Activated CD4-positive, alpha-beta memory T cell treated with anti-CD3 and anti-CD28 coated beads, Interleukin-2, amount 10 ng/mL, durations not matched to agents 7 days and 5 days (primary cell): ENCODE data around the gene DCAF7. TPM values are rescaled to one million over a fixed set of nuclear protein-coding genes. Genes with fewer than 3 reads are reported as not detected.

ENCODE experiments used
- CTCF ChIA-PET: fragments of 350-600 bp; sonication (Branson Sonifier 250); formaldehyde crosslinking; loops from one replicate; lab custom pipeline; 2021; ENCODE audit warnings: antibody characterized with exemption, inconsistent platforms; lab: Charles Lee
- POLR2A ChIA-PET: fragments of 350-600 bp; sonication (Branson Sonifier 250); formaldehyde crosslinking; loops from one replicate; lab custom pipeline; 2021; ENCODE audit warnings: antibody characterized with exemption; lab: Charles Lee
- DNase-seq: peaks from one replicate; pipeline ENCODE4 v3.0.0-alpha.2; 2020
- H3K27ac Mint-ChIP-seq: one replicate; pipeline ENCODE4 v1.8.0; 2021; ENCODE audit warnings: mild to moderate bottlenecking, mixed read lengths
- H3K27me3 Mint-ChIP-seq: one replicate; pipeline ENCODE4 v1.8.0; 2021; ENCODE audit warnings: mixed read lengths
- H3K36me3 Mint-ChIP-seq: one replicate; pipeline ENCODE4 v1.8.0; 2021; ENCODE audit warnings: low read depth, mixed read lengths
- H3K4me1 Mint-ChIP-seq: one replicate; pipeline ENCODE4 v1.8.0; 2021; ENCODE audit warnings: mixed read lengths
- H3K4me3 Mint-ChIP-seq: one replicate; pipeline ENCODE4 v1.8.0; 2021; ENCODE audit warnings: mild to moderate bottlenecking, mixed read lengths
- H3K9me3 Mint-ChIP-seq: one replicate; pipeline ENCODE4 v1.8.0; 2021; ENCODE audit warnings: mixed read lengths
- total RNA-seq, 2 experiments: library from RNA; stranded (reverse); gene quantifications; one replicate each; pipeline ENCODE4 v1.2.3, GENCODE V29; 2021

The DCAF7 gene
- total RNA-seq, 2 experiments from 2014 or later, result 138 to 139 TPM

DNA sequence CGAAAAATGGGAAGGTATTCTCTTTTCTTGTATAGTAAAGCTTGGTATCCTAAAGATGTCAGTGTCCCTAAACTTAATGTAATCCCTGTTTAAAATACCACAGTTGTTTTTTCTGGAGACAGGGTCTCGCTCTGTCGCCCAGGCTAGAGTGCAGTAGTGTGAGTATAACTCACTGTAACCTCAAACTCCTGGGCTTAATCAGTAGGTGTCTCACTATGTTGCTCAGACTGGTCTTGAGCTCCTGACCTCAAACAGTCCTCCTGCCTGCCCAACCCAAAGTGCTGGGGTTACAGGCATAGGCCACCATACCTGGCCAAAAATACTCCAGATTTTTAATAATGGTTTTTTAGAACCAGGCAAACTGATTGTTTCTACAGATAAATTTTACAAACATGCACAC, 8.2 kb downstream of the DCAF7 start:
- DNase-seq, result no peak
- Mint-ChIP-seq H3K4me3 (no peak overlapping the region), H3K27me3 (no peaks in the 10 kb centered on the region), H3K36me3 (peaks cover 33% of the 10 kb centered on the region), H3K9me3 (no peaks in the 10 kb centered on the region), H3K4me1 (peaks cover 43% of the 10 kb centered on the region), H3K27ac (no peak overlapping the region)
- ChIA-PET POLR2A (no interaction called here), CTCF (interaction anchor here (0.7 kb wide), 1 partner anchor 9 kb away, joined by 3 read pairs; no protein-coding TSS in a partner anchor)

DNA sequence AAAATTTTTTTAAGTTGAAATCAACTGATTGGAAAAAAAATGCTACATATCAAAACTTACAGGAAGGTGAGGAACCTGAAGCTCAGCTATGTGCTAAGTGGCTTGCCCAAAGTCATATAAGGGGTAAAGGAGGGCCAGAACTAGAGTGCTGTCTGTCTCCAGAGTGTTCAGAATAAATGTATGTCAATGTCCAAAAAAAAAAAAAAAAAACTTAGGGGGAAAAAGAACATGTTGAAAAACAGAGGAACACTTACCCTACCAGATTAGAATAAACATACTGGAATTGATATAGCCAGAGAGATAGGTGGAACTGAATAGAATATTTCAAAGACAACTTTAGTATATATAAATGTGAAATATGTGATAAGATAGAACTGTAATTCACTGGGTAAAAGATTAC, 11.5 kb downstream of the DCAF7 start:
- Mint-ChIP-seq H3K4me3 (no peak overlapping the region), H3K9me3 (no peaks in the 10 kb centered on the region), H3K27ac (no peak overlapping the region), H3K27me3 (no peaks in the 10 kb centered on the region), H3K36me3 (peaks cover 8% of the 10 kb centered on the region), H3K4me1 (peaks cover 24% of the 10 kb centered on the region)
- no peak for DNase-seq
- ChIA-PET POLR2A (no interaction called here), CTCF (interaction anchor here (0.7 kb wide), 1 partner anchor 359 kb away, joined by 3 read pairs; no protein-coding TSS in a partner anchor)

DNA sequence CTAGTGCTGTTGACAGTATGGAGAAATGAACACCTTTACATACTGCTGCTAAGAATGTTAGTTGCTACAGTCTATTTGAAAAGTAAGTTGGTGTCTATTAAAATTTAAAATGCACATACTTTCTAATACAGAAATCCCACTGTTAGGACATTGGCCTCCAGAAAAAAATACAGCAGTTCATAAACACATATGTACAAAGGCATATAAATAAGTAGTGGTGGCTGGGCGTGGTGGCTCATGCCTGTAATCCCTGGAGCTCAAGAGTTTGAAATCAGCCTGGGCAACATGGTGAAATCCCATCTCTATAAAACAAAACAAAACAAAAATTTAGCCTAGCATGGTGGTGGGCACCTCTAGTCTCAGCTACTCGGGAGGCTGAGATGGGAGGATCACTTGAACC, 13.1 kb downstream of the DCAF7 start:
- no peak overlapping the region for H3K4me3 Mint-ChIP-seq
- no peaks in the 10 kb centered on the region for H3K27me3 Mint-ChIP-seq

GRCh38 chr17:63564562-63564961, 14.3 kb downstream of the DCAF7 start:
- H3K4me1 Mint-ChIP-seq, result peaks cover 14% of the 10 kb centered on the region

More for the DNA sequence above, 13.1 kb downstream of the DCAF7 start:
- peaks cover 14% of the 10 kb centered on the region for H3K4me1 Mint-ChIP-seq
- no peaks in the 10 kb centered on the region for H3K9me3 Mint-ChIP-seq
- ChIA-PET CTCF (no interaction called here), POLR2A (no interaction called here)
- H3K27ac Mint-ChIP-seq, result no peak overlapping the region
- DNase-seq, result no peak
- no peaks in the 10 kb centered on the region for H3K36me3 Mint-ChIP-seq

DNA sequence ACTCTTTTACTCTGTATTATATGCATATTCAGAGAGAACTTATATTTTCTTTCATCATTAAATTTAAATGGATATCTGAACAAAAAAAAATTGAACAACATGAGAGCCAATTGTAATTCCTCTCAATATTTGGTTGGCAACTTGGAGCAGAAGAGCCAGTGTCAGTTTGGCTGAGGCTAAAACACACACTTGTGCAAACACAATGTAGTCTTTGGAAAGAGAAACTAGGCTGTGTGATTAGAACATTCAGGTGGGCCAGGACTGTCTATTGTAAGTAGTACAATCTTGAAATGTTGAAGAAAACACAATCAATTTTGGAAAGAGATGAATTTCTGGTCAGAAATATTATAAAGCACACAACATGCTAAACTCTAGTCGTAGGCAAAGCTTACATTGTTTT, 17.0 kb downstream of the DCAF7 start:
- H3K9me3 Mint-ChIP-seq, result no peaks in the 10 kb centered on the region
- peaks cover 26% of the 10 kb centered on the region for H3K4me1 Mint-ChIP-seq
- ChIA-PET POLR2A (no interaction called here), CTCF (no interaction called here)
- H3K36me3 Mint-ChIP-seq, result no peaks in the 10 kb centered on the region
- DNase-seq, result no peak
- H3K27ac Mint-ChIP-seq, result no peak overlapping the region
- H3K4me3 Mint-ChIP-seq, result no peak overlapping the region
- H3K27me3 Mint-ChIP-seq, result no peaks in the 10 kb centered on the region

More at GRCh38 chr17:63564562-63564961, 14.3 kb downstream of the DCAF7 start:
- POLR2A ChIA-PET, result interaction anchor here (0.9 kb wide), 1 partner anchor 47 kb away, joined by 3 read pairs; no protein-coding TSS in a partner anchor
- DNase-seq, result no peak
- H3K27ac Mint-ChIP-seq, result no peak overlapping the region
- CTCF ChIA-PET, result interaction anchor here (1.3 kb wide), 1 partner anchor 47 kb away, joined by 3 read pairs; no protein-coding TSS in a partner anchor
- H3K4me3 Mint-ChIP-seq, result no peak overlapping the region
- no peaks in the 10 kb centered on the region for H3K27me3 Mint-ChIP-seq
- no peaks in the 10 kb centered on the region for H3K9me3 Mint-ChIP-seq
- H3K36me3 Mint-ChIP-seq, result no peaks in the 10 kb centered on the region

GRCh38 chr17:63568563-63568962, 18.3 kb downstream of the DCAF7 start:
- POLR2A ChIA-PET, result interaction anchor here (2.0 kb wide), 1 partner anchor 17 kb away, joined by 8 read pairs; no protein-coding TSS in a partner anchor
- no peaks in the 10 kb centered on the region for H3K9me3 Mint-ChIP-seq
- H3K27ac Mint-ChIP-seq, result no peak overlapping the region

GRCh38 chr17:63571632-63572310, 21.5 kb downstream of the DCAF7 start:
- no peak for DNase-seq
- Mint-ChIP-seq H3K4me3 (no peak overlapping the region), H3K36me3 (peaks cover 5% of the 10 kb centered on the region), H3K4me1 (peaks cover 18% of the 10 kb centered on the region), H3K27ac (no peak overlapping the region), H3K27me3 (no peaks in the 10 kb centered on the region), H3K9me3 (no peaks in the 10 kb centered on the region)
- ChIA-PET CTCF (interaction anchor here (0.9 to 2.0 kb wide), 3 partner anchors 20 to 46 kb away, joined by 3 to 4 read pairs (median 3); no protein-coding TSS in a partner anchor), POLR2A (interaction anchor here (0.9 kb wide), 1 partner anchor 25 kb away, joined by 3 read pairs; no protein-coding TSS in a partner anchor)

More at GRCh38 chr17:63568563-63568962, 18.3 kb downstream of the DCAF7 start:
- Mint-ChIP-seq H3K36me3 (no peaks in the 10 kb centered on the region), H3K4me3 (no peak overlapping the region), H3K27me3 (no peaks in the 10 kb centered on the region), H3K4me1 (peaks cover 22% of the 10 kb centered on the region)
- no peak for DNase-seq
- CTCF ChIA-PET, result no interaction called here

DNA sequence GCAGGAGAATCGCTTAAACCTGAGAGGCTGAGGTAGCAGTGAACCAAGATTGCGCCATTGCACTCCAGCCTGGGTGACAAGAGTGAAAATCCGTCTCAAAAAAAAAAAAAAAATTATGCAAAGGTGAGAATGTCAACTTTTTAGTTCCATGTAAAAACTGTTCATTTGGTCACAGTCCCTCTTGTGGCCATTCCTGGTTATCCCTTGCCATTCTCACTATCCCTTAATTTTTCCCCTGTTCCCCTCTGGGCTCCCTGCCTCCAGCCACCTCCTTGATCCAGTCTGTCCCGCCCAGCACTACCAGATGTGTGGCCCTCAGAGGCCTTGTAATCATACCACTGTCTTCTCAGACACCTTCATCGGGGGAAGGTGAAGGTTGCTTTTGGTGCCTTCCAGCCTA, 23.4 kb downstream of the DCAF7 start:
- Mint-ChIP-seq H3K4me1 (peaks cover 21% of the 10 kb centered on the region), H3K36me3 (peaks cover 5% of the 10 kb centered on the region), H3K27ac (no peak overlapping the region), H3K27me3 (no peaks in the 10 kb centered on the region), H3K9me3 (no peaks in the 10 kb centered on the region), H3K4me3 (no peak overlapping the region)
- CTCF ChIA-PET, result no interaction called here
- DNase-seq, result no peak
- POLR2A ChIA-PET, result no interaction called here

- peaks cover 3% of the 10 kb centered on the region for H3K4me1 Mint-ChIP-seq
- POLR2A ChIA-PET, result interaction anchor here (1.1 kb wide), 1 partner anchor 28 kb away, joined by 3 read pairs; the partner anchor contains the start of gene DCAF7
- H3K9me3 Mint-ChIP-seq, result no peaks in the 10 kb centered on the region
- CTCF ChIA-PET, result interaction anchor here (1.7 kb wide), 1 partner anchor 34 kb away, joined by 5 read pairs; no protein-coding TSS in a partner anchor
- peaks cover 43% of the 10 kb centered on the region for H3K36me3 Mint-ChIP-seq
- no peak overlapping the region for H3K27ac Mint-ChIP-seq
- no peak overlapping the region for H3K4me3 Mint-ChIP-seq
- no peaks in the 10 kb centered on the region for H3K27me3 Mint-ChIP-seq
- no peak for DNase-seq
Measured at GRCh38 chr17:63578027-63578768, 27.9 kb downstream of the DCAF7 start.

DNA sequence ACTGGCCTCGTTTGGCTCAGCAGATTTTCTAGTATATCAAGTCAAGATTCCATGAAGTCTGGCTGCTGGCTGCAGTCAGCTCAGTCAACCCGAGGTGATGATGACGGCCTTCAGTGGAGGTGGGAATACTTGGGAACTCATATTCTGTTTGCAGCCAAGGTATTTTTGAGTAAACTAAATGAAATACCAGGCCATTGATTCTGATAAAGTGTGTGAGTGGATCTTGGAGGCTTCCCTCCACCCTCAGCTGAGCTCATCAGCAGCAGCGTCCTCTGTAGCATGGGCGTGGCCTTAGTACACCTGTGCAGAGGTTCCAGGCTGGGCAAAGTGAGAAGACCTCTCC, 28.5 kb downstream of the DCAF7 start:
- Mint-ChIP-seq H3K27me3 (no peaks in the 10 kb centered on the region), H3K4me3 (no peak overlapping the region), H3K36me3 (peaks cover 48% of the 10 kb centered on the region), H3K9me3 (no peaks in the 10 kb centered on the region), H3K4me1 (peaks cover 3% of the 10 kb centered on the region), H3K27ac (no peak overlapping the region)
- POLR2A ChIA-PET, result interaction anchor here (1.1 kb wide), 1 partner anchor 28 kb away, joined by 3 read pairs; the partner anchor contains the start of gene DCAF7
- CTCF ChIA-PET, result interaction anchor here (1.7 kb wide), 1 partner anchor 34 kb away, joined by 5 read pairs; no protein-coding TSS in a partner anchor
- no peak for DNase-seq

DNA sequence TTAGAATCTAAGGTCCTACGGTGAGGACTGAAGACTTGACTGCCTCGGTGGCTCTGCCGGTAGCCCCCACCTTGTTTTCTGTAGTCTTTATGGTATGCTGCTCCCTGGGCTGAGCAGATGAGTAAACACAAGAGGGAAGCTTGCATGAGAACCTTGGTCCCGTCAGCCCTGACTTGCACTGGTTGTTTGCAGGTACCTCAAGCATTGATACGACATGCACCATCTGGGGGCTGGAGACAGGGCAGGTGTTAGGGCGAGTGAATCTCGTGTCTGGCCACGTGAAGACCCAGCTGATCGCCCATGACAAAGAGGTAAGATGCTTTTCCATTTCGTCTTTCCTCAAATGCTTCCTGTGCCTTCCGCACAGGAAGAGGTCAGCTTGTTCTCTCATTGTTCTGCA, 29.4 kb downstream of the DCAF7 start:
- CTCF ChIA-PET, result interaction anchor here (0.6 to 1.7 kb wide), 2 partner anchors 33 to 130 kb away, joined by 5 read pairs; no protein-coding TSS in a partner anchor

GRCh38 chr17:63587770-63588169, 37.5 kb downstream of the DCAF7 start:
- ChIA-PET POLR2A (no interaction called here), CTCF (interaction anchor here (0.7 kb wide), 1 partner anchor 80 kb away, joined by 3 read pairs; no protein-coding TSS in a partner anchor)
- Mint-ChIP-seq H3K4me3 (no peak overlapping the region), H3K27ac (no peak overlapping the region), H3K36me3 (peaks cover 76% of the 10 kb centered on the region), H3K27me3 (no peaks in the 10 kb centered on the region), H3K9me3 (no peaks in the 10 kb centered on the region), H3K4me1 (peaks cover 19% of the 10 kb centered on the region)
- no peak for DNase-seq

More for the DNA sequence above, 29.4 kb downstream of the DCAF7 start:
- Mint-ChIP-seq H3K9me3 (no peaks in the 10 kb centered on the region), H3K4me1 (peaks cover 6% of the 10 kb centered on the region), H3K27me3 (no peaks in the 10 kb centered on the region), H3K4me3 (no peak overlapping the region), H3K36me3 (peaks cover 48% of the 10 kb centered on the region), H3K27ac (no peak overlapping the region)
- DNase-seq, result no peak
- POLR2A ChIA-PET, result interaction anchor here (1.1 kb wide), 1 partner anchor 29 kb away, joined by 3 read pairs; the partner anchor contains the start of gene DCAF7

DNA sequence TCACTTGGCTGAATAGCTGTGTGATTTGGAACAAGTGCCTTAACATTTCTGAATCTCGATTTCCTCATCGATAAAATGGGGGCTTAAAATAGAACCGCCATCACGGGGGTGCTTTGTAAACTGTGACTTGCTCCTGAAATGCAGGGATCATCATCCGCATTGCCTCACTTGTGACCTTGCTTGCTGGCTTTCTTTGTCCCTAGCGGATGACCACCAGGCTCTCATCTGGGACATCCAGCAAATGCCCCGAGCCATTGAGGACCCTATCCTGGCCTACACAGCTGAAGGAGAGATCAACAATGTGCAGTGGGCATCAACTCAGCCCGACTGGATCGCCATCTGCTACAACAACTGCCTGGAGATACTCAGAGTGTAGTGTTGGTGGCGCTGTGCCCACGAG, 38.5 kb downstream of the DCAF7 start:
- ChIA-PET CTCF (no interaction called here), POLR2A (no interaction called here)
- DNase-seq, result no peak
- H3K9me3 Mint-ChIP-seq, result no peaks in the 10 kb centered on the region
- no peaks in the 10 kb centered on the region for H3K27me3 Mint-ChIP-seq
- H3K27ac Mint-ChIP-seq, result no peak overlapping the region
- H3K36me3 Mint-ChIP-seq, result peaks cover 71% of the 10 kb centered on the region
- H3K4me1 Mint-ChIP-seq, result peaks cover 18% of the 10 kb centered on the region
- H3K4me3 Mint-ChIP-seq, result no peak overlapping the region
